A549 treated with Hydrocortisone at 1 μM for 4 hours (cell line): ENCODE results near the gene EPOP. TPM values are rescaled to one million over a fixed set of nuclear protein-coding genes. Genes with fewer than 3 reads are reported as not detected.

ENCODE experiments used
- total RNA-seq: library from RNA; stranded (reverse); fragments of 200-300 nt; extraction: Qiagen RNA extraction; gene quantifications from 5 replicates; pipeline ENCODE4 v1.2.3, GENCODE V29; 2022

The EPOP gene
- 10.9 to 12.9 TPM (median 12.0 TPM) in 5 replicates for total RNA-seq

DNA sequence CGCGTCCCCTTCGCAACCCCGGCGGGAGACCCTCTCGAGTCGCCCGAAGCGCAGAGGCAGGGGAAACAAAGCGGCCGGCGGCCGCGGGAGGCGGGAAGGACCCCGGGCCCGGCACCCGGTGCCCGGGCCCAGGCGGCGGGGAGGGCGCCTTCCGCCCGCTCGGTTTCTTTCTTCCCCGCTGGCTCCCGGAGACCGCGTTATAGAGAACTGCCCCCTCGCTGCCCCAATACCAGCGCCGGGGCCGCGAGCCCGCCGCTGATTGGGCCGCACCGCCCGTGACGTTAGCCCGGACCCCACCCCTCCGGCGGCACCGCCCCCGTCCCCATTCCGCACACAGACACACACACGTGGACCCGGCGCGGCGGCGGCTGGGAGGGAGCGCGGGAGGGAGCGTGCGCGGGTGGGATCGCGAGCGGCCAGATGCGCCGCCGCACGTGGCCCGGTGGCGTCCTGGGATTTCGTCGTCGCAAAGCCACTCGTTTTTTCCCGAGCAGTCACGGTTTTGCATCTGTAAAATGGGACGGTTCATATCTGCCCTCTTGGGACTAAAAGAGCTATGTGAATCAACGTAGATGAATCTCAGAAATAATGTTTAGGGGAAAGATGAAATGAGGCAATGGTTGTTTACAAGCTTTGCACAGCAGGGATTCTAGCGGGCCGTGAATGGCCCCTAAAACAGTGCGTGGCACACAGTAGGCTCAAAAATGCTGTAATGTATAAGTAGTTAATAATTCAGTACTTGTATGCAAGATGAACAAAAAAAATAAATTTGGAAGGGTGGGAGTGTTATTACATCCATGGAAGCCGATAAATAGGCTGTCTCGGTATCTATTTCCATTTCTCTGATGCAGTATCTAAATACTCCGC is at the start of gene EPOP:
Gene EPOP, minus strand, starts transcription at position 209 of the 867 bp plus-strand sequence. CDS start 462 bp downstream, outside the sequence.

DNA sequence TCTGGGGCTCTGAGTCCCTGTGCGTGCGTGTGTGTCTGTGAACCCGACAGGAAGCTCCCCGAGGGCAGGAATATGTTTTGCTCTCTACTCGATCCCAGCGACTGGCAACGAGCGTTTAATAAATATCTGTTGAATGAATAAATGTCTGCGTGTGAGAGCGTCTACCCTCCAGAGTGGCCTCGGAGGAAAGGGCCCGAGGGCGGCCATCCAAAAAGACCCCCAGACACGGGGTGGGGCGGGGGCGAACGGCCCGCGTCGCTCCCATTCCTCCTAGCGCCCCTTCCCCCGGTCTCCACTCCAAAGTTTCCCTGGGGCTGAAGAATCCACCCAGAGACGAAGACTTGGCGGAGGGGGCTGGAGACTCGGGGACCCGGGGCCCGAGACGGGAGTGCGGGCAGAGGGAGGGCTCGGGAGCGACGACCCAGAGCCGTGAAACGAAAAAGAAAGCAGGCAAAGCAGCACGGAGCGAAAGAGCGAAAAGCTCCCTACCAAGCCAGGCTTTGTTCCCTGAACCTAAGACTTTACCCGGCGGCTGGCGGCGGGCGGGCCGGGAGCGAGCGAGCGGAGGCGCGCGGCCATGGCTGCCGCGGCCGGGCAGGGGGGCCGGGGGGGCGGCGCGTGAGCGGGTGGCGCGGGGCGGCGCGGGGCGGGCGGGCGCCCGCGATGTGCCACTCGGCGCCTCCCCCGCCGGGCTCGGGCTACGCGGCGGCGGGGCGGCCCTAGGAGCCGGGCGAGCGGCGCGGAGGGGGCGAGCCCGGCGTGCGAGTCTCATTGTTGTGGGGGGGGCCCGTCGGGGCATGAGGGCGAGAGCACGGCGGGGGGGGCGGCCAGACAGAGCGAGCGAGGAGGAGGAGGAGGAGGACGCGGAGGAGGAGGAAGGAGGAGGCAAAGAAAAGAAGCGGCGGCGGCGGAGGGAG is 30.1 kb upstream of the EPOP start, which contains the start of gene MLLT6:
Gene MLLT6, plus strand, starts transcription at position 668 of the 917 bp plus-strand sequence. CDS start 360 bp downstream, outside the sequence.

Other genes starting within 250 kb of the EPOP start
- 52.9 to 79.4 TPM (median 70.2 TPM) in 5 replicates for gene ARHGAP23, start 246.5 kb downstream of the EPOP start, total RNA-seq
- gene SRCIN1, start 69.0 kb downstream of the EPOP start, total RNA-seq, result 2.0 to 3.2 TPM (median 2.7 TPM) in 5 replicates
- gene MLLT6, start 30.3 kb upstream of the EPOP start, total RNA-seq, result 21.9 to 31.4 TPM (median 28.0 TPM) in 5 replicates
- 45.3 to 98.5 TPM (median 90.3 TPM) in 5 replicates for gene CISD3, start 55.4 kb upstream of the EPOP start, total RNA-seq
- 36.0 to 61.2 TPM (median 54.0 TPM) in 5 replicates for gene PCGF2, start 73.4 kb upstream of the EPOP start, total RNA-seq
- 333 to 456 TPM (median 432 TPM) in 5 replicates for gene PSMB3, start 77.8 kb upstream of the EPOP start, total RNA-seq
- gene PIP4K2B, start 124.6 kb upstream of the EPOP start, total RNA-seq, result 35.3 to 47.1 TPM (median 39.4 TPM) in 5 replicates
- gene CWC25, start 150.4 kb upstream of the EPOP start, total RNA-seq, result 19.6 to 25.9 TPM (median 20.5 TPM) in 5 replicates
- gene RPL23, start 178.8 kb upstream of the EPOP start, total RNA-seq, result 2,337 to 2,980 TPM (median 2,639 TPM) in 5 replicates
- gene LASP1, start 195.1 kb upstream of the EPOP start, total RNA-seq, result 246 to 296 TPM (median 250 TPM) in 5 replicates